Endodermal cell (in vitro differentiated cells): ENCODE measurements around the gene KRT38. TPM values are rescaled to one million over a fixed set of nuclear protein-coding genes. Genes with fewer than 3 reads are reported as not detected.

Experiments used
- DNase-seq: peaks from one replicate; pipeline ENCODE4 v3.0.0-alpha.2; 2017
- H3K27ac ChIP-seq: 2 replicates; pipeline ENCODE4 v1.5.1; 2013; ENCODE audit warnings: mild to moderate bottlenecking, low read depth, low read length, moderate library complexity
- H3K27me3 ChIP-seq: 2 replicates; pipeline ENCODE4 v1.6.1; 2013; ENCODE audit warnings: mild to moderate bottlenecking, low read length, moderate library complexity; ENCODE audit not compliant: insufficient read depth, control insufficient read depth, poor library complexity, severe bottlenecking
- H3K36me3 ChIP-seq: 2 replicates; pipeline ENCODE4 v1.7.0; 2013; ENCODE audit warnings: mild to moderate bottlenecking, low read length, moderate library complexity; ENCODE audit not compliant: control insufficient read depth, insufficient read depth
- H3K4me1 ChIP-seq: one replicate; pipeline ENCODE4 v1.7.0; 2013; ENCODE audit warnings: low read length; ENCODE audit not compliant: control insufficient read depth, insufficient read depth
- H3K4me3 ChIP-seq: 2 replicates; pipeline ENCODE4 v1.5.1; 2013; ENCODE audit warnings: mild to moderate bottlenecking, low read length, moderate library complexity
- H3K9ac ChIP-seq: 2 replicates; pipeline ENCODE4 v1.6.1; 2013; ENCODE audit warnings: mild to moderate bottlenecking, low read length, moderate library complexity; ENCODE audit not compliant: poor library complexity, severe bottlenecking; ENCODE audit errors: extremely low read depth
- H3K9me3 ChIP-seq: 2 replicates; pipeline ENCODE4 v1.6.1; 2013; ENCODE audit warnings: mild to moderate bottlenecking, low read length, moderate library complexity; ENCODE audit not compliant: control insufficient read depth
- H3K27ac Mint-ChIP-seq: 2 replicates; pipeline ENCODE4 v1.8.0; 2020; ENCODE audit warnings: mixed read lengths
- H3K27me3 Mint-ChIP-seq: 2 replicates; pipeline ENCODE4 v1.8.0; 2021; ENCODE audit warnings: mild to moderate bottlenecking, mixed read lengths; ENCODE audit not compliant: insufficient read depth
- H3K36me3 Mint-ChIP-seq: 2 replicates; pipeline ENCODE4 v1.8.0; 2020; ENCODE audit warnings: low read depth, mixed read lengths
- H3K4me1 Mint-ChIP-seq: 2 replicates; pipeline ENCODE4 v1.8.0; 2020; ENCODE audit warnings: mixed read lengths
- H3K4me3 Mint-ChIP-seq: 2 replicates; pipeline ENCODE4 v1.8.0; 2020; ENCODE audit warnings: mild to moderate bottlenecking, moderate library complexity, mixed read lengths
- H3K9me3 Mint-ChIP-seq: 2 replicates; pipeline ENCODE4 v1.8.0; 2020; ENCODE audit warnings: mild to moderate bottlenecking, mixed read lengths
- CTCF ChIP-seq: fragments of 200-600 bp; sonication (generic); conservative IDR thresholded peaks from 2 replicates; pipeline ENCODE4 v1.5.0; 2021; ENCODE audit warnings: antibody characterized with exemption, mild to moderate bottlenecking
- WGBS, 2 experiments: methylation state at CpG; one replicate each; pipeline versions ENCODE4 v1.1.5 to v1.1.7; 2013; ENCODE audit warnings: missing lambda C conversion rate in 2 of 2, mixed read lengths in 1 of 2; ENCODE audit not compliant: insufficient coverage in 1 of 2, insufficient read length in 1 of 2; 5-methylcytosine and 5-hydroxymethylcytosine counted together
- total RNA-seq, 2 donors: library from RNA; stranded (reverse); fragmentation: NEBNext Ultra II Directional in 1 of 2; extraction: Animal tissue kit (Norgen Biotek cat#: 25700) in 1 of 2; gene quantifications; 2 replicates in 1 of 2; 3 replicates in 1 of 2; pipeline ENCODE4 v1.2.1, GENCODE V29; 2021

Gene KRT38
- total RNA-seq, 2 donors from 2014 or later = not detected

GRCh38 chr17:41421617-41422016 is 19.2 kb downstream of the KRT38 start:
- peaks cover 6% of the 10 kb centered on the region for H3K27me3 Mint-ChIP-seq
- no peak for DNase-seq
- H3K9me3 Mint-ChIP-seq = no peaks in the 10 kb centered on the region
- no peaks in the 10 kb centered on the region for H3K36me3 Mint-ChIP-seq
- H3K4me1 Mint-ChIP-seq = no peaks in the 10 kb centered on the region
- Histone ChIP-seq H3K27ac (no peak overlapping the region), H3K36me3 (no peaks in the 10 kb centered on the region), H3K4me1 (no peaks in the 10 kb centered on the region), H3K9ac (no peak overlapping the region), H3K4me3 (no peak overlapping the region), H3K9me3 (no peaks in the 10 kb centered on the region), H3K27me3 (peaks cover 8% of the 10 kb centered on the region)
- WGBS, 2 experiments = 91 to 100% methylated on average over 4 of the region's 4 CpGs
- no peak for TF ChIP-seq CTCF
- no peak overlapping the region for H3K4me3 Mint-ChIP-seq
- H3K27ac Mint-ChIP-seq = no peak overlapping the region

- Histone ChIP-seq H3K27ac (no peak overlapping the region), H3K4me3 (no peak overlapping the region), H3K36me3 (no peaks in the 10 kb centered on the region), H3K9ac (no peak overlapping the region), H3K9me3 (no peaks in the 10 kb centered on the region), H3K27me3 (peaks cover 8% of the 10 kb centered on the region), H3K4me1 (no peaks in the 10 kb centered on the region)
- H3K27me3 Mint-ChIP-seq = peaks cover 6% of the 10 kb centered on the region
- DNase-seq = no peak
- WGBS, 2 experiments = 88 to 91% methylated on average over 8 to 9 of the region's 9 CpGs
- no peaks in the 10 kb centered on the region for H3K9me3 Mint-ChIP-seq
- no peaks in the 10 kb centered on the region for H3K4me1 Mint-ChIP-seq
- no peak for TF ChIP-seq CTCF
- no peak overlapping the region for H3K4me3 Mint-ChIP-seq
- H3K27ac Mint-ChIP-seq = no peak overlapping the region
- no peaks in the 10 kb centered on the region for H3K36me3 Mint-ChIP-seq
Observed at GRCh38 chr17:41421116-41421515, 19.7 kb downstream of the KRT38 start.

- Histone ChIP-seq H3K27me3 (peaks cover 8% of the 10 kb centered on the region), H3K9me3 (no peaks in the 10 kb centered on the region), H3K36me3 (no peaks in the 10 kb centered on the region), H3K27ac (no peak overlapping the region), H3K4me1 (no peaks in the 10 kb centered on the region), H3K9ac (no peak overlapping the region), H3K4me3 (no peak overlapping the region)
- Mint-ChIP-seq H3K27me3 (peaks cover 6% of the 10 kb centered on the region), H3K36me3 (no peaks in the 10 kb centered on the region), H3K27ac (no peak overlapping the region), H3K4me1 (no peaks in the 10 kb centered on the region), H3K4me3 (no peak overlapping the region), H3K9me3 (no peaks in the 10 kb centered on the region)
- 70 to 74% methylated on average over 2 to 4 of the region's 4 CpGs for WGBS, 2 experiments
- no peak for TF ChIP-seq CTCF
- DNase-seq = no peak
Observed at GRCh38 chr17:41420134-41420533, 20.6 kb downstream of the KRT38 start.
